HG03025 (cell line): ENCODE data around the gene AQP1.

Experiments used
- ATAC-seq: cut with Tn5 transposase; IDR thresholded peaks from one replicate; pipeline ENCODE4 v1.9.1; 2021; ENCODE audit warnings: mild to moderate bottlenecking, moderate library complexity; ENCODE audit not compliant: unreplicated experiment, low FRiP score

The AQP1 gene

DNA sequence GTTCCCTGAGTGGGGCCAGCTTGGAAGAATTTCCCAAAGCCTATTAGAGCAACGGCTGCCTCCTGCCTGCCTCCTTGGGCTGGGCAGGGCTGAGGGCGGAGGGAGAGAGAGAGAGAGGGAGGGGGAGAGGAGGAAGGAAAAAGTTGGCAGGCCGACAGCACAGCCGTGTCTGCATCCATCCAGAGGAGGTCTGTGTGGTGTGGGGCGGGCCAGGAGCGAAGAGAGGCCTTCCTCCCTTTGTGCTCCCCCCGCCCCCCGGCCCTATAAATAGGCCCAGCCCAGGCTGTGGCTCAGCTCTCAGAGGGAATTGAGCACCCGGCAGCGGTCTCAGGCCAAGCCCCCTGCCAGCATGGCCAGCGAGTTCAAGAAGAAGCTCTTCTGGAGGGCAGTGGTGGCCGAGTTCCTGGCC lies at the start of gene AQP1:
TSS of gene AQP1 (plus strand) at position 293 of the 409 bp plus-strand sequence. CDS start at position 350, 57 bp downstream.
- ATAC-seq, result no peak

DNA sequence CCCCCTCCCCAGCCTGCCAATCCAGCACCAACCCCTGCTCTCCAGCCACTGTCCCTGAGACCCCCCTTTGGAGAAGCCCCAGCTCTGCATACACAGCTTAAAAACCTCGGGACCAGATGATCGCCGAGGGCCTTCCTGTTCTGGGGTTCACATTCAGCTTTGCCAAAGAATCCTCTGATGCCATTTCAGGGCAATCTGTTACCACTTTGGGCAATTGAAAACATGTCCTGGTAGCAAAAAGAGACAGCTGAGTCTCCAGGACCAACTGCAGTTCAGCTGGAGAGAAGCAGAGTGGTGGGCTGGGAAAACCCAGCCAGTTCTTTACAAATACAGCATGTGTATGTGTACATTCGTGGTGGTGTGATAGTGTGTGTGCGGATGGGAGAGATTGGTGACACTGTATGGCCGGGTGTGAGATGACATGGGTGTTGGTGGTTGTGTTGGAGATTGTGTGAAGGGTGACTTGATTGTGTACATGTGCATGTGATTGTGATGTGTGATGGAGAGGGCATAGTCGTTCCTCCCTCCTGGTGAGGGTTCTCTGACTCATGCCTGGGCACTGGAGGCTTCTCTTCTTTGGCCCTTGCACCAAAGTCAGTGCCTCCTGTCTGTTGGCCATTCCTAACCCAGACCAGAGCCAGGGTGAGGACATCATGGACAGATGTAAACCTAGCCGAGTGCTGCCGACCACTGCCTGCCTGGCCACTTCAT lies 48.5 kb upstream of the AQP1 start:
- ATAC-seq, result no peak

DNA sequence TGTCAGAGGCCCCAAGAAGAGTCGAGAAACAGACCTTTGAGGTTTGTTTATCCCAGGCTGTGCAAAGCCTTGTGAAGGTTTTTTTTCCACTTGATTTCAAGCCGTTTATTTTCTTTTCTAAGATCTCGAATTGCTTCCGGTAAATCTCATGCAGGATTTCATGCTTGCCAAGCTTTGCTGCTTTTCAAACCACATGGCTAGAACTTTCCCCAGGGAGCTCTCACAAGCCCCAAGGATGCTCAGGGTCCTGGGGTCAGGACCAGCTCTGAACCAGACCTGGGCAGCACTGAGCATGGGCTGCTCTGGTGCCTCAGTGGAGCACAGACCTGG lies 48.0 kb upstream of the AQP1 start:
- ATAC-seq, result no peak

DNA sequence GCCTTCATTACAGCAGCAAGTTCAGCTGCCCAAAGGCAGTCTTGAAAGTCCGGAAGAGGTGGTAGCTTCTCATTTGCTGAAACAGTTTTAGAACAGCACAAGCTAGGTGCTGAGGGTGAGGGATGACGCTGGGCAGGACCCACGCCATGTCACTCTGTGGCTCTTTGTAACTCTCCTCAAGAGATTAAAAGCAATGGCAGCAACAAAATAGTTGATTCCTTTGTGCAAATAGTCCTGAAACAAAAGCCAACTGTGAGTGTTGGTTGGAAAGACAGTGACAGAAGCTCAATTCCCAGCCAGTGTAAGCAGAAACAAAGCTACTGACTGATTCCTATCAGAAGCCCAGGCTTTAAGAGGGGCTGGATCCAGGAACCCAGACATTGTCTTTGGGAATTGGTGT lies 47.6 kb upstream of the AQP1 start:
- ATAC-seq, result no peak

DNA sequence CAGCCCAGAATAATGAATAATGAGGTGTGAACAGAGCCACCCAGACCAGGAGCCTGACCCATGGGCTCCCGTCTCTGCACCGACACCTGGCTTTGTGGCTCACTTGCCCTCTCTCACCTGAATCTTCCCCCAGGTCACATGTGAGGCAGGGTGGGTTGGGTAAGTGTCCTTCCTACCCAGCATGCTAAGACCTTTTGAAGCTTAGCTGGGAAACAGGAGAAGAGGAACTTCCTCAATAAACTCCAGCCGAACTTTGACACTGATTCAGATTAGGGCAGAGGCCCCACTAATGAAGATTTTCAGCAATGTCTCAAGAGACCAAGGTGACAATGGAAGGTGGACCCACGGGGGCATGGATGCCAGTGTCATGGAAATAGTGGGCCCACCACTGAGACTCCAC lies 46.6 kb upstream of the AQP1 start:
- ATAC-seq, result no peak

DNA sequence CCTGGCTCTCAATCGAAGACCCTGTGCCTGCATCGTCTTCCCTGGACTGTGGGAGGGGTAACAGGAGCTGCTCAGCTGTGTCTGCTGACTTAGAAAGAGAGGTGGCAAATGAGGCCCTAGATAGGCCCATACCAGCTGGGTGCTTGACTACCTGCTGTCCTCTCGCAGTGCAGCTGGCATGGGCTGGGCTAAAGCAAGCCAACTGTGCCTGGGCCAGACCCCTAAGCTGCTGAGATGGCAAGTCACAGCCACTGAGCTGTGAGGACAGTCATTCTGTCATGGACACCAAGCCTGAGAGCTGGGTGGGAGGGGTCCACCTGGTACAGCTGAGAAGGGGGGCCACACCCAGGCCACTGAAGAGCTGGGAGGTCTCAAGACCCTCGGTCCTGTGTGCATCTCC lies 45.8 kb upstream of the AQP1 start:
- no peak for ATAC-seq

DNA sequence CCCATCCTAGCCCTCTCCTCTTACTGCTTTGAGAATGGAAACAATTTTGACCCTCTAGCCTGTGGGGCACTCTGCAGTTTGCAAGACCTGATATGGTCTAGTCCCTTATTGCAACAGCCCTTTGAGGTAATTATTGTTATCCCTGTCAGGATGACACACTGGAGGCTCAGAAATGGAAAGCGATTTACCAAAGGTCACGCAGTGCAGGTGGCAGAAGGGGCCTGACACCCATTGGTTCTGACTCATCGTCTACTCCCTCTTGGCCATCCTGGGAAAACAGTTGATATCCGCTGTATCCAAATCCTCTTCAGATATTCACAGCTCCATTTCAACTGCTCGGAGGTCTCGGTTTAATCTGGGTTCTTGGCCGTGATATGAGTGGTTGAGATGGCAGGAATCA lies 44.7 kb upstream of the AQP1 start:
- ATAC-seq, result no peak

DNA sequence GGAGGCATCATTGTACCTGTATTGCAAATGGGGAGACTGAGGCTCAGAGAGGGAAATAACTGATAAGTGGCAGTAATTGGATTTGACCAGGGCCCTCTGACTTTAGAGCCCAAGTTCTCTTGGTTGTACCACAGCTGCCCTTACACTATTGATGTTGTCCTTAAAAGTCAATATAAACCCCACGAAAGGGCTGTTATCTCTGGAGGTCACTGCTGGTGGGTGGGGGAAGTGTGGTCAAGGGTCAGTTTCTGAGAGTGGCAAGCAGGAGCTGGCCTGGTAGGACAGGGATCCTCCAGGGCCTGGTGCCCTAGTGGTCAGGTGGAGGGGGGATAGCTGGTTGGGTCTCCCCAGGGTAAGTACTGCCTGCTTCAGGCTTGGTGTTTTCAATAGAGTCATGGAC lies 44.2 kb upstream of the AQP1 start:
- ATAC-seq, result no peak

DNA sequence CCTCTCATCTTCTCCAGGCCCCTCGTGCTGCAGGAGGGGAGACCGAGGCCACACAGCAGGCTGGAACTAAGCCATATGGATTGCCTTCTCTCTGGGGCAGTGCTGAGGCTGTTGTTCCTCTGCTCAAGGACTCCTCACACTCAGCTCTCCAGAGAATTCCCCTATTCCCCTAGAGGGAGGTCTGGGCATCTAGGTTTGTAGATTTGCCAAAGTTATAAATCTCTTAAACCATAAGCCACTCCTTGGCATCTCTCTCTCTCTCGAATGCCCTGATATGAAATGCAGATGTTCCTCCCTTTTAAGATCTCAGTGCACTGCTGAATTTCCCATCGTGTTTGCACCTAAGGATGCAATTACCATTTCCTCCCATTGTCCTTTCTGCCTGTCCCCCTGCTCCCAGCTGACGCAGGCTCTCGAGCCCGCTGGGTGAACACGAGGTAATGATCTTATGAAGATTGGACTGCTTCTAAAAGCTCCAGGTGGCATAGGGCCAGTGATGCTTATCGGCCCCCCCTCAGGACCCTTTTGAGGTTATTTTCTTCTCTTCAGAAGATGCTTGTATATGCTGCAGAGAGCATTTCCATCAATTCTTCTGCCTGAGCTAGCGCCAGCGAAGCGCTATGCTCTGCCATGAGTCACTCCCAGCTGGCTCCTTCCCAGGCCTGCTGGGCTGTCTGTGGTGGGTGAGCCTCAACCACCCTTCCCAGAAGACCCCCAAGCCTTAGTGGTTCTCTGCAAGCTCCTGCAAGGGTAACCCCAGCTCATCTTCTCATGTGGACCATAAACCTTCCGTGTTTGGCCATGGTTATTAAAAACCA lies 41.6 kb upstream of the AQP1 start:
- no peak for ATAC-seq

DNA sequence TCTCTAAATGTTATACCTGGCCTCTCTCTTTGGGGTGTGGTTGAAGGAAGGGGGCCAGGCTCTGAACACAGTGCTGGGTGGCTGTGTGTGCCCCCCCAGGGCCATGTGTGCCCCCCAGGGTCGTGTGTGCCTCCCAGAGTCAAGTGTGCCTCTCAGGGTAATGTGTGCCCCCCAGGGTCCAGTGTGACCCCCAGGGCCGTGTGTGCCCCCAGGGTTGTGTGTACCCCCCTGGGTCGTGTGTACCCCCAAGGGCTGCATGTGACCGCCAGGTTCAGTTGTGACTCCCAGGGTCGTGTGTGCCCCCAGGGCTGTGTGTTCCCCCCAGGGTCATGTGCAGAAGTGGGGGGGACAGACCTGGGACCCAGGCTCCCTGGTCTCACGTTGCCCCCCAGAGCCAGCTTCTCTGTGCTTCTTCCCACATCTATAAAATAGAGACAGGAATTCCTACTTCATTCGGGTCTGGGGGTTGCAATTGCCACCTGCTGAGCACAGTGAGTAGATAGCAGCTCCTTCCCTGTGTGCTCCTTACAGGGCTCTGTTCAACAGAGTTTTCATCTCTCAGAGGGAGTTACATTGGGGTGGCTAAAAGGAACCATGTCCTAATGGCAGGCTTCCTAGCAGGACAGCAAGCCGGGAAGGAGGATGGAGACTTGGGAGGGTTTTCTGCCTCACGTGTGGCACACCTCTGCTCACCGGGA lies 40.7 kb upstream of the AQP1 start:
- ATAC-seq, result no peak

DNA sequence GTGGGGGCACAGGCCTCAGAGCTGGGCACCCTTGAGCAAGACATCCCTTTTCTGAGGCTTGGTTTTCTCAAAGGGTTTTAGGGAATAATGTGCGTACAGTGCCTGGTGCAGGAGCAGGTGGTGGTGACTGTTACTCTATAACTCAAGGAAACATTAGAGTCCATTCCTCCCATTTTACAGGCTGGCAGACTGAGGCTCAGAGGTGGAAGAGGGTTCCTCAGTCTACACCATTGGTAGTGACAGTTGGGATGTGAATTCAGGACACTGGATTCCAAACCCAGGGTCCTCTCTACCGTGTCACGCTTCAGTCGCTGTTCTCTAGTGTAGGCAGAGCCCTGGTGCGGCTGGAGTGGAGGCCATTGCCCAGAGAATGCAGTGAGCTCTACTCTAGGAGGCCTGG lies 40.0 kb upstream of the AQP1 start:
- ATAC-seq, result no peak

DNA sequence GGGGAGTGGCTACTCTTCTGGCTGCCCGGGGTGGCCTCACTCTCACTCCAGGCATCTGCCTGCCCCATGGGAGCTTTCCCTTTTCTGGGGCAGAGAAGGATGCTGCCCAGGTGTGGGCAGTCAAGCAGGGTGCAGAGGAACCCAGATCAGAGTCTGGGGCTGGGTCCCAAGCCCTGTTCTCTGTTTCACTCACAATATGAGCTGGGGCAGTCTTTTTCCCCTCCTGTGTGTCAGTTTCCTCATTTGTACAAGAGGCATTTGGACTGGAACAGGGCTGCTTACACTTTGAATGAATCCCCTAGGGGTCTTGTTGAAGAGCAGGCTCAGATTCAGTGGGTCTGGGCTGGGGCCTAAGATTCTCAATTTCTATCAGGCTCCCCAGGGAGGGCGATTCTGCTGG lies 38.4 kb upstream of the AQP1 start:
- no peak for ATAC-seq

DNA sequence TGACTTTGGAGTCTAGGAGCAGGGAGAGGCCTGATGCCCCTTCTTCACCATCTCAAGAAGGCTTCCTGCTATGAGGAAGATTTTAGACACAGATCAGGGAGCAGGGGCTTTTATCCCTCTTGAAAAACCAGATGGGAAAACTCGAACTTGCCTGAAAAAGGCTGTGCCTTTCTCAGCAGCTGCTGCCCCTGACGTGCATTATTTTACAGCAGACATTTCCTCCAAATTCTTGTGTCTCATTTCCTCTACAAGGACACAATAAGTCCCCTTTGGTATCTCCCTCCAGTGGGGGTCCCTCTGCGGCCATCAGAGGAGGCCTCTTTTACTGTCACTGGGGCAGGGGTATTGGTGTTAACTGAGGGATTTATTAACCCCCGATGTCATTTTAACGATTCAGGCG lies 38.0 kb upstream of the AQP1 start:
- ATAC-seq, result no peak

DNA sequence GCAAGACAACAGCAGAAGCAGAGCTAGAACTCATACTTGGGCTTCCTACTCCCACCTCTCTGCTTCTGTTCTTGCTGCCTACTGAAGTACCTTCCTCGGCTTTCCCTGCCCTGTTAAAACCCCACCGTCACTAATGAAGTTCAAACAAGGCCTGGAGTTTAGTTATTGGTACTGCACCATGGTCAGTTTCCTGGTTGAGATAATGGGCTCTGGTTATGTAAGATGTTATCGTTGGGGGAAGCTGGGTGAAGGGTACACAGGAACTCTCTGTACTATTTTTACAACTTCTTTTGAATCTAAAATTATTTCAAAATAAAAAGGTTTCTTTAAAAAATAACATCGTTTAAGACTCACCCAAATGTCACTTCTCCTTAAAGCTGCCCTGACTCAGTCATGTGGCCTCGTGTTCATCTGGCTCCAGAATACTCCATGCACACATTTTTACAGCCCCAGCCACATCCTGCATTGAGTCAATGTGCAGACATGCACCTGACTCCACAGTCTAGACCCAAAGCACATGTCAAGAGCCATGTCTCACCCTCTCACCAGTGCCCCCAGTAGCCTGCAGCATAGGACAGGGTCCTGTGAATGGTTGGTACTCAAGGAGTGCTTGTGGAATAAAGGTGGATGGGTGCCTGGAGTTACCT lies 36.9 kb upstream of the AQP1 start:
- ATAC-seq, result no peak

DNA sequence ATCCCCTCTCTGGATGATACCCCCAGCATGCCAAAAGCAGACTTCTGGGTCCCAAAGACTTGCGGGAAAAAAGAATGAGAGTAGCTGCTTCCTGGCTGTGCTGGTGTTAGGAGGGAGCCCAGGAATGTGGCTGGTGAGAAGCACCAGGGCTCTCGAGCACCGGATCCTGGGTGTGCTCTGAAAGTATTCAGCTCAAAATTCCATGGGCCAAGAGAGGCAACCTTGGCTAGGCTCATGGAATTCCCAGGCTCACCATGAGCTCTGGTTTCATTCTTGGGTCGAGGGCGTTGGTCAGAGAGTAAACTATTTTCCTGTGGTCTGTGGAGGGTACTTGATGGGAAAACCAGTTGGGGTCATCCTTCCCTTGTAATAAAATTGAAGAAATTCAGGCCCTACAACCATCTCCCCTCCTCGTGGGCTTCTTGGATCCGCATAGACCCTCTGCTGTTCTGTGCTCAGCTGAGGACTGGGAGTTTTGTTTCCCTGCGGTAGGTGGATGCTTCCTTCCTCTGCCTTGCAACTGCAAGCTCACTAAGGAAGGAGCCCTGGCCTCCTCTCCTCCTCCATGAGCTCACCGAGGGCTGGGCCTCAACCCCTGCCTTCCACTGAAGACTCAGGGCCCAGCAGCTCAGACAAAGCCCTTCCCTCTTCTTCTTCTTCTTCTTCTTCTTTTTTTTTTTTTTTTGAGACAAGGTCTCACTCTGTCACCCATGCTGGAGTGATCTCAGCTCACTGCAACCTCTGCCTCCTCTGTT lies 34.5 kb upstream of the AQP1 start:
- ATAC-seq, result no peak

DNA sequence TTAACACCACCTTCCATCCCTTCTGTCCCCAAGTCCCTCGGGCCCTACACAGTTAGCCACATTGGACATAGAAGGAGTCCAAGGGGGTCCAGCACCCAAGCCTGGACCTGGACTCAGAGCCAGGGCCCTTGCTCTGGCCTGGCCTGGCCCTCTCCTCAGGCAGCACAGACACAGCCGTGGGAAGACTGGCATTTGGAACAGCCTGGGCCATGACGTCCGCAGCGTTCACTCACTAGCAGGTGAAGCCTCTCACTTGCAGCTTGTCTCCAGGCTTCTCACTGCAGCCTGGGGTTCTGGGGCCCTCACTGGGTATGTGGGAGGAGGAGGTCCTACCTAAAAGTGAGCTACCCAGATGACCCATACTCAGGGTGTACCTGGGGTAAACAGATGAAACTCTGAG lies 33.7 kb upstream of the AQP1 start:
- no peak for ATAC-seq

DNA sequence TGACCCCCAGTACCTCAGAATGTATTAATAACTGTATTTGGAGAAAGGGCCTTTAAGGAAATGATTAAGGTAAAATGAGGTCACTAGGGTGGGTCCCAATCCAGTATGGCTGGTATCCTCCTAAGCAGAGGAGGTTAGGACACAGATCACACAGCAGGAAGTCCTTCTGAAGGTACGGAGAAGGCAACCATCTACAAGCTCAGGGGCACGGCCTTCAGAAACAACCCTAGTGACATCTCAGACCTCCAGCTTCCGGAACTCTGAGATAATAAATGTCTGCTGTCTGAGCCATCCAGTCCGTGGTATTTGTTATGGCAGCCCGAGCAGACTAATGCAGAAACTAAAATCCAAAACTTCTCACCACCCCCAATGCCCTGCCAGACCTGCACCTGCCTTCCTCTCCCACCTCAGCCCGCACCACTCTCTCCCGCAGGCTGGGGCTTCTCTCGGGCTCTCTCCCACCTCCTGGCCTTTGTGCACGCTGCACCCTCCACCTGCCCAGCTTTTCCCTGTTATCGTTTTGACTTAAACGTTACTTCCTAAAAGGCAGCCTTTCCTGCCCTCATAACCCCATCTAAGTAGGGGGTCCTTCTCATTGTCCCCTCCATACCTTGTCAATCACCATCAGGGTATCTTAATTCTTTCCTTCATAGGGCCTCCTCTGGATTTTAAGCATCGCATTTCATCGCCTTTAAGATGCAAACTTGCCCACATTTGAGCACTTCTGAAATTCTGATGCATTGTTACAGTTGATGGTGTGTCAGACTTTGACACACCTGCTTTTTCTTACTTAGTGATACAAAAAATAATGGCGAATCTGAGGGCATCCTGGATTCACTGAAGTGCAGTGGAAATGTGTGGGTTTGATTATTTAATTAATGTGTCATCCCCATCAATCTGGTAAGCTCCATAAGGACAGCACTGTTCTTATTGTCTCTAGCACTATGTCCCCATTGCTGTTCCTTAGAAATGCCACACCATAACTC lies 32.2 kb upstream of the AQP1 start:
- ATAC-seq, result no peak

DNA sequence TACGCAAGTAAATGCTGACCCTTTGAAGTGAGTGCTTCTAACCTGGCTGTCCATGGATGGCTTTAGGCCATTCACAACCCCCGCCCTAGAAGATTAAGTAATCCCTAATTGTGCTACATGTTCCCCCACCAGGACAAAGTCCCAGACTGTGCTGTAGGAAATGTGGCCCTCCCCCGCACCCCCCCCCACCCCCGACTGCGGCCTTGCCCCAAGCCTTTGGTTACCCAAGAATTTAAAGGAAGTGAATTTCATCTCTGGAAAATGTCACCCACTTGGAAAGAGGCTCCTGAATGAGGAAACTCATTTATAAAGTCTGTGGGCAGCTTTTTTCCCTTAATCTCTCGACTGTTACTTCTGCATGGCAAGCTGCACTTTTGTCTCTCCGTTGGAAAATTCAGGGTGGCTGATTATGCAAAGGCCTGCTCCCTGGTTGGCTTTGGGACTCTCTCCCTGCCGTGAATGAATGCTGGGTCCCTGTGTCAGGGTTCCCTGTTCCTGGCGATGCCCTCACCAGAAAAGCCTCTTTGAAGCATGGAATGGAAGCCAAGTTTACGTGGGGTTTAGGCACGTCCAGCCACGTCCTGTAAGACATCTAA lies 31.4 kb upstream of the AQP1 start:
- no peak for ATAC-seq

DNA sequence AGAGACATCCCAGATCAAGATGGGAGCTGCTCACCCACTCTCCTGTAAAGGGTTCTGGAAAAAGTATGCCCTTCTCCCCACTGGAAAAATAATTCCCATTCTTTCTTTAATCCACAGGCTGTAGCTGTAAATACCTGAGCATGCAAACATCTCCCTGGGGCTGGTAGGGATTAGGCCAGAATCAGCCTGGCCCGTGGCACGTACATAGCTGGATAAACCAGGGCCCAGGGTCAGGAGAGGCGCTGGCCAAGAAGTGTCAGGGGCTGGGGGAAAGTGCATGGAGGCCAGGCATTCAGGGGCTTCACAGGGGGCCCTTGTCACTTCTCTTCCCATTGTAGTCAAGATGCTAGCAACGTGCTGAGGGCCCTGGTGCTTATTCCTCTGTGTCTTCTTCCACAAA lies 30.7 kb upstream of the AQP1 start:
- no peak for ATAC-seq
